GM23338 (cell line): ENCODE results near the gene ARL4D. TPM values are rescaled to one million over a fixed set of nuclear protein-coding genes. Genes with fewer than 3 reads are reported as not detected.

Source experiments
- ATAC-seq: fragments of 200-7000 bp; cut with Tn5 transposase; 3 replicates; pipeline ENCODE4 v1.9.1; 2020
- DNase-seq: peaks from one replicate; pipeline ENCODE4 v3.0.0-alpha.2; 2015; ENCODE audit warnings: low spot score
- H2AFZ ChIP-seq: fragments of 200-600 bp; sonication (generic); 2 replicates; pipeline ENCODE4 v1.8.0; 2016; ENCODE audit warnings: antibody characterized with exemption, mild to moderate bottlenecking, moderate library complexity
- H3F3A ChIP-seq: fragments of 200-600 bp; sonication (generic); replicated peaks from 2 replicates; pipeline ENCODE4 v1.8.0; 2017; ENCODE audit warnings: antibody characterized with exemption, mixed run types, low read depth
- H3K27ac ChIP-seq: fragments of 200-600 bp; sonication (generic); 2 replicates; pipeline ENCODE4 v1.6.1; 2016; ENCODE audit warnings: low read depth
- H3K27me3 ChIP-seq: fragments of 200-600 bp; sonication (generic); 2 replicates; pipeline ENCODE4 v1.8.0; 2016; ENCODE audit warnings: mild to moderate bottlenecking, mixed run types, moderate library complexity; ENCODE audit not compliant: insufficient read depth
- H3K36me3 ChIP-seq: fragments of 200-600 bp; sonication (generic); 2 replicates; pipeline ENCODE4 v1.8.0; 2016; ENCODE audit warnings: mild to moderate bottlenecking; ENCODE audit not compliant: insufficient read depth
- H3K4me1 ChIP-seq: fragments of 200-600 bp; sonication (generic); 2 replicates; pipeline ENCODE4 v1.8.0; 2016; ENCODE audit warnings: mild to moderate bottlenecking, moderate library complexity; ENCODE audit not compliant: insufficient read depth
- H3K4me2 ChIP-seq: fragments of 200-600 bp; sonication (generic); 2 replicates; pipeline ENCODE4 v1.7.1; 2017; ENCODE audit warnings: mixed run types
- H3K4me3 ChIP-seq: fragments of 200-600 bp; sonication (generic); 2 replicates; pipeline ENCODE4 v1.6.1; 2016; ENCODE audit warnings: mixed run types
- H3K79me2 ChIP-seq: fragments of 200-600 bp; sonication (generic); replicated peaks from 2 replicates; pipeline ENCODE4 v1.8.0; 2017; ENCODE audit warnings: mild to moderate bottlenecking; ENCODE audit not compliant: insufficient read depth
- H3K9me2 ChIP-seq: fragments of 200-600 bp; sonication (generic); 2 replicates; pipeline ENCODE4 v1.8.0; 2017; ENCODE audit not compliant: insufficient read depth
- H4K20me1 ChIP-seq: fragments of 200-600 bp; sonication (generic); replicated peaks from 2 replicates; pipeline ENCODE4 v1.8.0; 2017; ENCODE audit warnings: mild to moderate bottlenecking; ENCODE audit not compliant: insufficient read depth
- H3K27ac Mint-ChIP-seq: 2 replicates; pipeline ENCODE4 v1.8.0; 2020; ENCODE audit warnings: inconsistent platforms, mild to moderate bottlenecking, moderate library complexity, mixed read lengths
- H3K27me3 Mint-ChIP-seq: 3 replicates; pipeline ENCODE4 v1.8.0; 2022; ENCODE audit warnings: low read depth, mild to moderate bottlenecking, moderate library complexity, mixed read lengths, inconsistent platforms; ENCODE audit not compliant: insufficient read depth, poor library complexity
- H3K36me3 Mint-ChIP-seq: 3 replicates; pipeline ENCODE4 v1.8.0; 2021; ENCODE audit warnings: low read depth, mild to moderate bottlenecking, inconsistent platforms, moderate library complexity, mixed read lengths
- H3K4me1 Mint-ChIP-seq: 3 replicates; pipeline ENCODE4 v1.8.0; 2020; ENCODE audit warnings: mild to moderate bottlenecking, inconsistent platforms, mixed read lengths
- H3K4me3 Mint-ChIP-seq: 3 replicates; pipeline ENCODE4 v1.8.0; 2021; ENCODE audit warnings: moderate library complexity, mild to moderate bottlenecking, inconsistent platforms, mixed read lengths
- H3K9me3 Mint-ChIP-seq: 3 replicates; pipeline ENCODE4 v1.8.0; 2020; ENCODE audit warnings: moderate library complexity, mild to moderate bottlenecking, inconsistent platforms, mixed read lengths
- CREB1 ChIP-seq: fragments of 250-450 bp; sonication (Bioruptor Pico); IDR thresholded peaks from 2 replicates; pipeline ENCODE4 v1.5.0; 2020; ENCODE audit warnings: low read depth, mild to moderate bottlenecking, moderate library complexity
- CTCF ChIP-seq, 2 experiments: fragments of 200-600 bp in 1 of 2; sonication (generic) in 1 of 2; conservative IDR thresholded peaks; 2 replicates each; pipeline versions ENCODE4 v1.5.1 to v1.6.1; 2016 to 2017; ENCODE audit warnings: antibody characterized with exemption in 2 of 2, low read depth in 2 of 2, mild to moderate bottlenecking in 2 of 2, moderate library complexity in 1 of 2
- ETS1 ChIP-seq: IDR thresholded peaks from 2 replicates; pipeline ENCODE4 v1.6.1; 2016; ENCODE audit warnings: antibody characterized with exemption
- EZH2 ChIP-seq: fragments of 200-600 bp; sonication (generic); IDR thresholded peaks from one replicate; pipeline ENCODE4 v1.8.0; 2017; ENCODE audit warnings: antibody characterized with exemption, mild to moderate bottlenecking, low read depth; ENCODE audit not compliant: unreplicated experiment
- EZH2phosphoT487 ChIP-seq: fragments of 200-600 bp; sonication (generic); IDR thresholded peaks from one replicate; pipeline ENCODE4 v1.8.1; 2018; ENCODE audit warnings: antibody characterized with exemption; ENCODE audit not compliant: unreplicated experiment
- JUNB ChIP-seq: IDR thresholded peaks from one replicate; pipeline ENCODE4 v1.6.1; 2016; ENCODE audit warnings: antibody characterized with exemption; ENCODE audit not compliant: unreplicated experiment
- NANOG ChIP-seq: IDR thresholded peaks from 2 replicates; pipeline ENCODE4 v1.6.1; 2016; ENCODE audit warnings: antibody characterized with exemption, borderline replicate concordance
- POLR2AphosphoS5 ChIP-seq: IDR thresholded peaks from 2 replicates; pipeline ENCODE4 v1.6.1; 2016; ENCODE audit warnings: antibody characterized with exemption, low read depth
- REST ChIP-seq: IDR thresholded peaks from one replicate; pipeline ENCODE4 v1.6.1; 2018; ENCODE audit warnings: antibody characterized with exemption; ENCODE audit not compliant: unreplicated experiment
- STAT1 ChIP-seq: IDR thresholded peaks from one replicate; pipeline ENCODE4 v1.6.1; 2016; ENCODE audit warnings: antibody characterized with exemption; ENCODE audit not compliant: unreplicated experiment
- ZNF114 ChIP-seq: fragments of 250-450 bp; sonication (Bioruptor Pico); IDR thresholded peaks from 2 replicates; pipeline ENCODE4 v1.5.0; 2020; ENCODE audit warnings: mild to moderate bottlenecking, moderate library complexity
- ZNF331 ChIP-seq: fragments of 250-450 bp; sonication (Bioruptor Pico); IDR thresholded peaks from 2 replicates; pipeline ENCODE4 v1.5.0; 2020; ENCODE audit warnings: low read depth, mild to moderate bottlenecking, moderate library complexity
- ZNF462 ChIP-seq: fragments of 250-450 bp; sonication (Bioruptor Pico); IDR thresholded peaks from 2 replicates; pipeline ENCODE4 v1.5.0; 2020; ENCODE audit warnings: mild to moderate bottlenecking, moderate library complexity
- polyA plus RNA-seq: library from polyadenylated mRNA; unstranded; fragments of >200 nt; fragmentation: Nextera tagmentation; extraction: Ambion mirVana; gene quantifications from 2 replicates; pipeline ENCODE4 v1.2.1, GENCODE V29; 2016
- total RNA-seq: library from RNA; depleted of rRNA; stranded (reverse); fragments of >200 nt; shearing (Covaris generic); gene quantifications from 2 replicates; pipeline ENCODE4 v1.2.3, GENCODE V29; 2014

Gene ARL4D
- total and polyA plus RNA-seq, 2 experiments from 2014 or later, result 8.7 to 9.5 TPM

GRCh38 chr17:43434902-43435319, 36.1 kb downstream of the ARL4D start (continued):
- TF ChIP-seq REST, result no peak

- ATAC-seq (no peak), DNase-seq (no peak)
- Mint-ChIP-seq H3K4me1 (peaks cover 6% of the 10 kb centered on the region; the same call in 2 of the 3 replicates), H3K4me3 (no peak overlapping the region), H3K36me3 (no peaks in the 10 kb centered on the region), H3K27ac (no peak overlapping the region), H3K9me3 (no peaks in the 10 kb centered on the region), H3K27me3 (no peaks in the 10 kb centered on the region)
- H4K20me1 ChIP-seq, result no peaks in the 10 kb centered on the region
- no peaks in the 10 kb centered on the region for H3K9me2 ChIP-seq
- no peaks in the 10 kb centered on the region for H3F3A ChIP-seq
- H3K27me3 ChIP-seq, result no peaks in the 10 kb centered on the region
- H3K4me3 ChIP-seq, result no peak overlapping the region
- no peak overlapping the region for H3K27ac ChIP-seq
- no peaks in the 10 kb centered on the region for H3K79me2 ChIP-seq
- no peak overlapping the region for H3K4me2 ChIP-seq
- 0 out of 2 replicates have a peak overlapping the region, but pooled peaks have one; percentile 44 for H2AFZ ChIP-seq
- no peaks in the 10 kb centered on the region for H3K36me3 ChIP-seq
- H3K4me1 ChIP-seq, result no peaks in the 10 kb centered on the region
- no peak for TF ChIP-seq ZNF114 (CRISPR knock-in tag)
- no peak for TF ChIP-seq STAT1
- no peak for TF ChIP-seq NANOG
- no peak for TF ChIP-seq CREB1 (CRISPR knock-in tag)
- no peak for TF ChIP-seq ZNF462
- no peak for TF ChIP-seq EZH2
- TF ChIP-seq EZH2phosphoT487, result no peak
- no peak for TF ChIP-seq ETS1
- TF ChIP-seq JUNB, result no peak
- TF ChIP-seq CTCF (conservative IDR thresholded peaks at IDR 0.05; ENCODE audit: low read depth in 2 of 2), result no peak
- no peak for TF ChIP-seq POLR2AphosphoS5
- TF ChIP-seq ZNF331 (CRISPR knock-in tag), result no peak
Measured at GRCh38 chr17:43437756-43438155, 39.0 kb downstream of the ARL4D start.
